T-cell (primary cell): ENCODE data around the gene FOXJ2. TPM values are rescaled to one million over a fixed set of nuclear protein-coding genes. Genes with fewer than 3 reads are reported as not detected.

Source experiments
- ATAC-seq, 4 experiments: fragments of 200-7000 bp in 3 of 4; fragments of 150-1000 bp in 1 of 4; cut with Tn5 transposase; replicated peaks in 1 of 4; 1 replicate in 3 of 4; 2 replicates in 1 of 4; pipeline ENCODE4 v1.10.0; 2021; ENCODE audit warnings: moderate library complexity in 3 of 4, mild to moderate bottlenecking in 2 of 4, moderate number of reproducible peaks in 1 of 4
- CTCF ChIA-PET, 2 donors: fragments of 300-600 bp; sonication (Branson Sonifier 250); formaldehyde crosslinking; loops; one replicate each; lab custom pipeline; 2022; ENCODE audit warnings: antibody characterized with exemption in 2 of 2; lab: Charles Lee
- POLR2A ChIA-PET, 2 donors: fragments of 300-600 bp; sonication (Branson Sonifier 250); formaldehyde crosslinking; loops; one replicate each; lab custom pipeline; 2022; ENCODE audit warnings: antibody characterized with exemption in 2 of 2; lab: Charles Lee
- DNase-seq, 35 experiments: peaks; one replicate each; pipeline versions ENCODE4 v3.0.0 to v3.0.0-alpha.2; 2013 to 2023
- H3K27ac ChIP-seq: one replicate; pipeline ENCODE4 v1.5.1; 2013; ENCODE audit warnings: low read length
- H3K27me3 ChIP-seq, 2 experiments: replicated peaks in 1 of 2; 1 replicate in 1 of 2; 2 replicates in 1 of 2; pipeline versions ENCODE4 v1.6.1 to v1.7.0; 2013; ENCODE audit warnings: low read length in 1 of 2, mixed read lengths in 1 of 2; ENCODE audit not compliant: control insufficient read depth in 2 of 2, insufficient read depth in 2 of 2; ENCODE audit errors: extremely low read depth in 1 of 2
- H3K36me3 ChIP-seq, 2 donors: 1 replicate in 1 of 2; 2 replicates in 1 of 2; pipeline versions ENCODE4 v1.6.1 to v1.7.0; 2013; ENCODE audit warnings: low read length in 1 of 2; ENCODE audit not compliant: control insufficient read depth in 2 of 2, insufficient read depth in 1 of 2; ENCODE audit errors: extremely low read depth in 1 of 2
- H3K4me1 ChIP-seq, 2 experiments: 1 replicate in 1 of 2; 2 replicates in 1 of 2; pipeline versions ENCODE4 v1.6.1 to v1.7.0; 2013; ENCODE audit warnings: low read length in 2 of 2, mixed read lengths in 1 of 2; ENCODE audit not compliant: insufficient read depth in 2 of 2, control insufficient read depth in 1 of 2; ENCODE audit errors: extremely low read depth in 1 of 2
- H3K4me3 ChIP-seq, 2 donors: 1 replicate in 1 of 2; 2 replicates in 1 of 2; pipeline versions ENCODE4 v1.5.1 to v1.7.0; 2013; ENCODE audit warnings: mild to moderate bottlenecking in 2 of 2, low read length in 1 of 2, moderate library complexity in 1 of 2; ENCODE audit not compliant: control insufficient read depth in 1 of 2; ENCODE audit errors: extremely low read depth in 1 of 2
- H3K9me3 ChIP-seq: 2 replicates; pipeline ENCODE4 v1.7.0; 2013
- H3K27ac Mint-ChIP-seq, 2 donors: one replicate each; pipeline ENCODE4 v1.8.0; 2020 to 2021; ENCODE audit warnings: mild to moderate bottlenecking in 2 of 2, mixed read lengths in 2 of 2
- H3K27me3 Mint-ChIP-seq, 2 donors: one replicate each; pipeline ENCODE4 v1.8.0; 2021 to 2022; ENCODE audit warnings: mixed read lengths in 2 of 2
- H3K36me3 Mint-ChIP-seq: one replicate; pipeline ENCODE4 v1.8.0; 2021; ENCODE audit warnings: mixed read lengths
- H3K4me1 Mint-ChIP-seq, 3 donors: one replicate each; pipeline ENCODE4 v1.8.0; 2020 to 2022; ENCODE audit warnings: mixed read lengths in 3 of 3, mild to moderate bottlenecking in 1 of 3
- H3K4me3 Mint-ChIP-seq, 3 donors: one replicate each; pipeline ENCODE4 v1.8.0; 2020 to 2022; ENCODE audit warnings: mild to moderate bottlenecking in 3 of 3, mixed read lengths in 3 of 3, moderate library complexity in 3 of 3
- H3K9me3 Mint-ChIP-seq, 3 donors: one replicate each; pipeline ENCODE4 v1.8.0; 2020 to 2022; ENCODE audit warnings: mixed read lengths in 3 of 3
- WGBS: methylation state at CpG from one replicate; pipeline ENCODE4 v1.1.5; 2013; ENCODE audit warnings: missing lambda C conversion rate; ENCODE audit not compliant: insufficient coverage; 5-methylcytosine and 5-hydroxymethylcytosine counted together
- total RNA-seq, 35 experiments: library from RNA in 6 of 35; stranded (reverse) in 6 of 35; fragments of 120-200 nt in 1 of 35; gene quantifications; one replicate each; pipeline versions ENCODE4 v1.2.1 to v1.2.4 and lab custom pipeline; 2013 to 2026

The FOXJ2 gene
- total RNA-seq, 5 donors from 2014 or later (not counting 1 experiment from before 2014, with no cell fraction given), result 24.5 to 31.9 (median 28.2) TPM

- Mint-ChIP-seq H3K4me1 (peaks cover 54 to 58% (median 55%) of the 10 kb centered on the region in 3 donors), H3K4me3 (peak overlapping the region; percentile 84 to 93 (median 88)), H3K9me3 (no peaks in the 10 kb centered on the region), H3K36me3 (no peaks in the 10 kb centered on the region), H3K27ac (peak overlapping the region; percentile 68 to 70), H3K27me3 (no peaks in the 10 kb centered on the region)
- ChIA-PET POLR2A (interaction anchor here in 1 of 2 donors (0.6 kb wide), 2 partner anchors 12 to 139 kb away, joined by 3 read pairs; no protein-coding TSS in a partner anchor), CTCF (interaction anchor here (0.6 to 3.4 kb wide), 6 partner anchors 11 to 101 kb away, joined by 3 to 12 read pairs (median 6); no protein-coding TSS in a partner anchor)
- H3K9me3 ChIP-seq, result no peaks in the 10 kb centered on the region
- H3K4me1 ChIP-seq, result peaks cover 25 to 67% of the 10 kb centered on the region in 2 experiments
- H3K4me3 ChIP-seq, result peak overlapping the region; percentile 81 to 82
- H3K27me3 ChIP-seq, result no peaks in the 10 kb centered on the region
- H3K36me3 ChIP-seq, result peaks cover 0 to 3% of the 10 kb centered on the region in 2 donors
- WGBS, result 8% methylated on average over 4 of the region's 17 CpGs
- DNase-seq (peak in 13 of 35 experiments; percentile 12 to 67 (median 30)), ATAC-seq (peak; percentile 2 to 26 (median 8))
- peak overlapping the region; percentile 83 for H3K27ac ChIP-seq
These were observed 883 bp downstream of the FOXJ2 start for GRCh38 chr12:8033153-8034044.

- peaks cover 31 to 73% of the 10 kb centered on the region in 2 experiments for H3K4me1 ChIP-seq
- Mint-ChIP-seq H3K4me1 (peaks cover 68 to 72% (median 69%) of the 10 kb centered on the region in 3 donors), H3K27ac (peak overlapping the region; percentile 68 to 70), H3K9me3 (no peaks in the 10 kb centered on the region), H3K4me3 (peak overlapping the region; percentile 84 to 93 (median 88)), H3K27me3 (no peaks in the 10 kb centered on the region), H3K36me3 (peaks cover 2% of the 10 kb centered on the region)
- DNase-seq (no peak), ATAC-seq (no peak)
- H3K36me3 ChIP-seq, result peaks cover 0 to 9% of the 10 kb centered on the region in 2 donors
- H3K27ac ChIP-seq, result peak overlapping the region; percentile 83
- CTCF ChIA-PET, result interaction anchor here (1.0 to 3.4 kb wide), 6 partner anchors 10 to 102 kb away, joined by 3 to 12 read pairs (median 6); no protein-coding TSS in a partner anchor
- no peaks in the 10 kb centered on the region for H3K27me3 ChIP-seq
- H3K4me3 ChIP-seq, result peak overlapping the region in 1 of 2 donors; percentile 82
- H3K9me3 ChIP-seq, result no peaks in the 10 kb centered on the region
- POLR2A ChIA-PET, result no interaction called here
These were observed 2.3 kb downstream of the FOXJ2 start for GRCh38 chr12:8034802-8035201.

- H3K4me1 ChIP-seq, result peaks cover 31 to 73% of the 10 kb centered on the region in 2 experiments
- no peaks in the 10 kb centered on the region for H3K9me3 ChIP-seq
- Mint-ChIP-seq H3K27ac (peak overlapping the region; percentile 68 to 70), H3K4me3 (peak overlapping the region in 2 of 3 donors; percentile 88 to 93), H3K9me3 (no peaks in the 10 kb centered on the region), H3K36me3 (peaks cover 5% of the 10 kb centered on the region), H3K4me1 (peaks cover 70 to 73% (median 71%) of the 10 kb centered on the region in 3 donors), H3K27me3 (no peaks in the 10 kb centered on the region)
- H3K27me3 ChIP-seq, result no peaks in the 10 kb centered on the region
- POLR2A ChIA-PET, result interaction anchor here in 1 of 2 donors (0.6 to 1.1 kb wide), 2 partner anchors 31 to 99 kb away, joined by 3 to 8 read pairs; partner anchors contain the start of gene SLC2A3
- DNase-seq, result no peak
- peak overlapping the region; percentile 83 for H3K27ac ChIP-seq
- H3K4me3 ChIP-seq, result no peak overlapping the region
- ATAC-seq, result no peak
- CTCF ChIA-PET, result interaction anchor here (0.6 to 3.4 kb wide), 5 partner anchors 10 to 99 kb away, joined by 3 to 11 read pairs (median 4); partner anchors contain the start of gene SLC2A3 (in 1 of the 2)
- 100% methylated on average over 1 of the region's 5 CpGs for WGBS
- peaks cover 3 to 16% of the 10 kb centered on the region in 2 donors for H3K36me3 ChIP-seq
These were observed 3.0 kb downstream of the FOXJ2 start for GRCh38 chr12:8035440-8036010.

DNA sequence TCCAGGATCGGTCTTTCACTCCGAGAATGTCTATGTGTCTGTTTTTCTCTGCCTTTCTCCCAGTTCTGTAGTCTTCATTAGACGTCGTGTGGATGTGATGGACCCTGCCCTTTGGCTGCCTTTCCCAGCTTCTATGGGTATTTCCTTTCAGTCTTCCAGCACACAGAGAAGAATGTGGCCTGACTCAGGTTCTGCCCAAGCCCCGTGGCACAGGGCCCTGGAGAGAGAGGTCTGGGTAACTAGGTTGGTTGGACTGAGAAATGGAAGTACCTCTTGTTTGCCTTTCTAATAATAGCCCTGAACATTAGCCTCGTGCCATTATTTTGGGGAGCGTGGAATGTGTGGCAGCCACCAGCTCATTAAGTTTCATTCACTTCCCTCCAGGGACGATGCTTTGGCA, 3.8 kb downstream of the FOXJ2 start:
- H3K9me3 Mint-ChIP-seq, result no peaks in the 10 kb centered on the region
- DNase-seq (no peak), ATAC-seq (no peak)
- no peaks in the 10 kb centered on the region for H3K9me3 ChIP-seq
- peaks cover 4 to 23% of the 10 kb centered on the region in 2 donors for H3K36me3 ChIP-seq
- no peaks in the 10 kb centered on the region for H3K27me3 Mint-ChIP-seq
- peaks cover 69 to 74% (median 72%) of the 10 kb centered on the region in 3 donors for H3K4me1 Mint-ChIP-seq
- H3K4me1 ChIP-seq, result peaks cover 31 to 70% of the 10 kb centered on the region in 2 experiments
- H3K4me3 ChIP-seq, result no peak overlapping the region
- CTCF ChIA-PET, result interaction anchor here in 1 of 2 donors (1.0 to 1.6 kb wide), 2 partner anchors 12 to 42 kb away, joined by 3 to 9 read pairs; no protein-coding TSS in a partner anchor
- POLR2A ChIA-PET, result interaction anchor here (0.6 to 1.1 kb wide), 3 partner anchors 9 to 100 kb away, joined by 3 to 8 read pairs (median 3); partner anchors contain the start of gene SLC2A3 (in 1 of the 2)
- 70% methylated on average over 2 of the region's 8 CpGs for WGBS
- H3K27me3 ChIP-seq, result no peaks in the 10 kb centered on the region
- H3K27ac Mint-ChIP-seq, result peak overlapping the region; percentile 60 to 68
- peak overlapping the region; percentile 14 for H3K27ac ChIP-seq
- H3K4me3 Mint-ChIP-seq, result peak overlapping the region; percentile 21 to 88 (median 39)
- peaks cover 10% of the 10 kb centered on the region for H3K36me3 Mint-ChIP-seq

DNA sequence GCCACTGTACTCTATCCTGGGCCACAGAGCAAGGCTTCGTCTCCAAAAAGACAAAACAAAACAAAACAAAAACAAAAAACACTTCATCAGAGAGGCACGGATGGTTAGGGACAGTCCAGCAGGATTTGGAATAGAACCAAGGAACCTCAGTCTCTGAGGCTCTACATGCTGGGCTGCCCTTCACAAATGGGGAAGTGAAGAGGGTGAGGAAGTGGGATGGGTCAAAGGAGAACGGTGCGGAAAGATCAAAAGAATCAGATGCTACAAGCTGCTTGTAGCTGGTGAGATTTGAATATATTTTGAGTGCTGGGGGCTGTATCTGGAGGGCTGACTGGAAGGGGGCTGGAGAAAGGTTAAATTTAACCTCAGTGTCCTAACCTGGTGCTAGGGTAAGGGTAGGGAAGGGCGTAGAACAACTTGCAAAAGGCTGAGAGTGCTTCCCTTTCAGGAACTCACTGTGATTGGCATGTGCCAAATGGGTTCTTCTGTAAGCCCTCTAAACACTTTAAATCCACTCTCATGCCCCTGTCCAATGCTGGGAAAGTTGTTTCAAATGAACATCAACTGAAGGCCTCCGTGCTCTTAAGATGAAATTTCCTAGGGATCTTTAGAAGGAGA, 4.6 kb downstream of the FOXJ2 start:
- CTCF ChIA-PET, result interaction anchor here (0.5 to 1.6 kb wide), 3 partner anchors 10 to 41 kb away, joined by 5 to 14 read pairs (median 9); no protein-coding TSS in a partner anchor
- ATAC-seq (peak in 2 of 4 experiments; percentile 15 to 21), DNase-seq (peak in 2 of 35 experiments; percentile 22 to 39)
- POLR2A ChIA-PET, result interaction anchor here (0.6 to 1.7 kb wide), 3 partner anchors 10 to 101 kb away, joined by 3 to 5 read pairs (median 3); no protein-coding TSS in a partner anchor
- Histone ChIP-seq H3K4me1 (peaks cover 31 to 62% of the 10 kb centered on the region in 2 experiments), H3K4me3 (no peak overlapping the region), H3K36me3 (peaks cover 7 to 29% of the 10 kb centered on the region in 2 donors), H3K9me3 (no peaks in the 10 kb centered on the region), H3K27me3 (no peaks in the 10 kb centered on the region), H3K27ac (peak overlapping the region; percentile 24)
- Mint-ChIP-seq H3K9me3 (no peaks in the 10 kb centered on the region), H3K27ac (peak overlapping the region; percentile 68 to 81), H3K4me1 (peaks cover 64 to 74% (median 68%) of the 10 kb centered on the region in 3 donors), H3K4me3 (peak overlapping the region; percentile 25 to 88 (median 39)), H3K27me3 (no peaks in the 10 kb centered on the region), H3K36me3 (peaks cover 10% of the 10 kb centered on the region)
- 13% methylated on average over 2 of the region's 6 CpGs for WGBS
